Breast epithelium (tissue), 4 donors: ENCODE results near the gene PTPRO. TPM values are rescaled to one million over a fixed set of nuclear protein-coding genes. Genes with fewer than 3 reads are reported as not detected.

Experiments used
- DNase-seq, 2 donors: peaks; one replicate each; pipeline ENCODE4 v3.0.0-alpha.2; 2019; ENCODE audit warnings: low spot score in 2 of 2
- H3K27ac ChIP-seq, 2 donors: fragments of 200-600 bp; sonication (generic) in 1 of 2; one replicate each; pipeline ENCODE4 v1.5.1; 2016 to 2019; ENCODE audit warnings: mild to moderate bottlenecking in 1 of 2
- H3K27me3 ChIP-seq, 2 donors: fragments of 200-600 bp; sonication (generic) in 1 of 2; one replicate each; pipeline versions ENCODE4 v1.5.1 to v1.6.0; 2017 to 2019; ENCODE audit warnings: control low read depth in 1 of 2, mild to moderate bottlenecking in 1 of 2
- H3K36me3 ChIP-seq: fragments of 200-600 bp; one replicate; pipeline ENCODE4 v1.5.1; 2019
- H3K4me1 ChIP-seq, 2 donors: fragments of 200-600 bp; sonication (generic); one replicate each; pipeline ENCODE4 v1.5.1; 2016 to 2019; ENCODE audit warnings: control low read depth in 1 of 2
- H3K4me3 ChIP-seq, 3 donors: fragments of 200-600 bp; sonication (generic); 1 replicate in 2 of 3; 2 replicates in 1 of 3; pipeline ENCODE4 v1.5.1; 2016 to 2019; ENCODE audit warnings: mild to moderate bottlenecking in 3 of 3, moderate library complexity in 2 of 3
- H3K9me3 ChIP-seq, 2 donors: fragments of 200-600 bp; sonication (generic) in 1 of 2; one replicate each; pipeline ENCODE4 v1.5.1; 2016 to 2019; ENCODE audit warnings: control low read depth in 1 of 2
- POLR2A ChIP-seq: fragments of 450-650 bp; IDR thresholded peaks from one replicate; pipeline ENCODE4 v1.6.1; 2016; ENCODE audit warnings: antibody characterized with exemption, mild to moderate bottlenecking, moderate library complexity
- POLR2AphosphoS5 ChIP-seq, 3 donors: sonication (generic); formaldehyde crosslinking; IDR thresholded peaks; one replicate each; pipeline ENCODE4 v1.6.1; 2017; ENCODE audit warnings: antibody characterized with exemption in 3 of 3
- intact Hi-C: fragments of 100-400 bp; cut with DNase I; formaldehyde crosslinking; loops from one replicate; pipeline ENCODE4 v1.15.1; 2023; ENCODE audit warnings: low total_unique reads
- total RNA-seq, 3 donors: library from RNA; depleted of rRNA; stranded (reverse); fragments of >200 nt; gene quantifications; one replicate each; pipeline ENCODE4 v1.1.0, GENCODE V29; 2016
- TF ChIP-seq, protein P1 (sequence below), 3 donors: fragments of 450-650 bp; IDR thresholded peaks; one replicate each; pipeline ENCODE4 v1.5.1; 2016 to 2017; ENCODE audit warnings: antibody characterized with exemption in 3 of 3, mild to moderate bottlenecking in 3 of 3, moderate library complexity in 3 of 3

Gene PTPRO
- total RNA-seq, 3 donors from 2014 or later: 1.3 to 5.3 (median 2.5) TPM

- no peak for TF ChIP-seq POLR2A
- TF ChIP-seq, protein P1, sequence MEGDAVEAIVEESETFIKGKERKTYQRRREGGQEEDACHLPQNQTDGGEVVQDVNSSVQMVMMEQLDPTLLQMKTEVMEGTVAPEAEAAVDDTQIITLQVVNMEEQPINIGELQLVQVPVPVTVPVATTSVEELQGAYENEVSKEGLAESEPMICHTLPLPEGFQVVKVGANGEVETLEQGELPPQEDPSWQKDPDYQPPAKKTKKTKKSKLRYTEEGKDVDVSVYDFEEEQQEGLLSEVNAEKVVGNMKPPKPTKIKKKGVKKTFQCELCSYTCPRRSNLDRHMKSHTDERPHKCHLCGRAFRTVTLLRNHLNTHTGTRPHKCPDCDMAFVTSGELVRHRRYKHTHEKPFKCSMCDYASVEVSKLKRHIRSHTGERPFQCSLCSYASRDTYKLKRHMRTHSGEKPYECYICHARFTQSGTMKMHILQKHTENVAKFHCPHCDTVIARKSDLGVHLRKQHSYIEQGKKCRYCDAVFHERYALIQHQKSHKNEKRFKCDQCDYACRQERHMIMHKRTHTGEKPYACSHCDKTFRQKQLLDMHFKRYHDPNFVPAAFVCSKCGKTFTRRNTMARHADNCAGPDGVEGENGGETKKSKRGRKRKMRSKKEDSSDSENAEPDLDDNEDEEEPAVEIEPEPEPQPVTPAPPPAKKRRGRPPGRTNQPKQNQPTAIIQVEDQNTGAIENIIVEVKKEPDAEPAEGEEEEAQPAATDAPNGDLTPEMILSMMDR (IDR thresholded peaks at IDR 0.05): no peak
- no peak for TF ChIP-seq POLR2AphosphoS5 (IDR thresholded peaks at IDR 0.05)
- DNase-seq: no peak
- H3K27ac ChIP-seq: no peak overlapping the region
- intact Hi-C loops: no loop called here
- no peaks in the 10 kb centered on the region for H3K4me1 ChIP-seq
- no peaks in the 10 kb centered on the region for H3K27me3 ChIP-seq
- H3K36me3 ChIP-seq: no peaks in the 10 kb centered on the region
- H3K9me3 ChIP-seq: no peaks in the 10 kb centered on the region
- H3K4me3 ChIP-seq: no peak overlapping the region
Observed at GRCh38 chr12:15364221-15365160, 42.2 kb downstream of the PTPRO start.

GRCh38 chr12:15368812-15369211 lies 46.5 kb downstream of the PTPRO start:
- H3K27me3 ChIP-seq: no peaks in the 10 kb centered on the region
- intact Hi-C loops: no loop called here
- TF ChIP-seq, protein P1 (IDR thresholded peaks at IDR 0.05): no peak
- no peak for TF ChIP-seq POLR2AphosphoS5 (IDR thresholded peaks at IDR 0.05)
- TF ChIP-seq POLR2A: no peak
- no peaks in the 10 kb centered on the region for H3K9me3 ChIP-seq
- no peak overlapping the region for H3K27ac ChIP-seq
- no peaks in the 10 kb centered on the region for H3K4me1 ChIP-seq
- no peaks in the 10 kb centered on the region for H3K36me3 ChIP-seq
- no peak overlapping the region for H3K4me3 ChIP-seq
- no peak for DNase-seq

DNA sequence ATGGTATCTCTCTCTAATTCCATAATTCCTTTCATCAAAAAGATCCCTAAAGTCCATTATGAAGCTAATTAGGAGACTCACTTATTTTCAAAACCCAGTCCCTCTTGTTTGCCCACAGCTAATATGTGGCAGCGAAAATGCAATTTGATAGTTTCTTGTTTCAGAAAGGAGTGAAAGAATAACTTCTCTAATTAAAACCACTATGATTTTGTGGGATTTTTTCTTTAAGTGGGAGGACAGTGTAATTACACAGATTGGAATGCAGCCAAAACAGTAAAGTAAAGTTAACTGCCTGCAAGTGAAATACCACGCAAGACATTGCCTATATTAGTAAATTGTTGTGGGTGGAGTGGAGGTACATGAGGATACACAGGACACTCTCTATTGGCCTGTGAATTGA lies 50.0 kb downstream of the PTPRO start:
- Histone ChIP-seq H3K4me3 (no peak overlapping the region), H3K36me3 (no peaks in the 10 kb centered on the region), H3K4me1 (no peaks in the 10 kb centered on the region), H3K9me3 (peaks cover 0 to 22% of the 10 kb centered on the region in 2 donors), H3K27ac (no peak overlapping the region), H3K27me3 (no peaks in the 10 kb centered on the region)
- TF ChIP-seq, protein P1 (IDR thresholded peaks at IDR 0.05): no peak
- no peak for TF ChIP-seq POLR2AphosphoS5 (IDR thresholded peaks at IDR 0.05)
- TF ChIP-seq POLR2A: no peak
- intact Hi-C loops: no loop called here
- DNase-seq: no peak

DNA sequence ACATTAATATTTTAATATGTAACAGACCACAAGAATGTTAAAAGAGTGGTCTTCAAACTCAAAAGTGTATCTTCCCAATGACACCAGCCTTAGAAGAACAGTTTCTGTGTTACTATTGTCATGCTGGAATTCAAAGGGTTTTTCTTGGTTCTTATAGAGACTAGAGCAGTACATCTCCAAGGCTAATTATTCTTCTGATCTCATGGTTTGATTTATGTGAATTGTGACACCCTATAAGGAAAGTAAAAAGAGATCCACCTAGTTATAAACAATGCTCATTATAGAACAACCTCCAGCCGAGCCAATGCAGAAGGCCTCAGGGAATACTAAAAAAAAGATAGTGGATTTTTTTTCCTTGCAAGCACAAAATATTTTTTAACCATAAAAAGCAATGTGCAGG lies 65.5 kb downstream of the PTPRO start:
- intact Hi-C loops: no loop called here
- no peak for DNase-seq
- Histone ChIP-seq H3K4me3 (no peak overlapping the region), H3K9me3 (no peaks in the 10 kb centered on the region), H3K27me3 (no peaks in the 10 kb centered on the region), H3K36me3 (no peaks in the 10 kb centered on the region), H3K4me1 (no peaks in the 10 kb centered on the region), H3K27ac (no peak overlapping the region)
- TF ChIP-seq POLR2AphosphoS5 (IDR thresholded peaks at IDR 0.05) (no peak), POLR2A (no peak)
- TF ChIP-seq, protein P1 (IDR thresholded peaks at IDR 0.05): no peak

GRCh38 chr12:15389561-15389960 lies 67.3 kb downstream of the PTPRO start:
- no peak for TF ChIP-seq POLR2AphosphoS5 (IDR thresholded peaks at IDR 0.05)
- TF ChIP-seq, protein P1 (IDR thresholded peaks at IDR 0.05): no peak
- H3K4me1 ChIP-seq: no peaks in the 10 kb centered on the region
- H3K27me3 ChIP-seq: no peaks in the 10 kb centered on the region
- H3K4me3 ChIP-seq: no peak overlapping the region
- intact Hi-C loops: no loop called here
- H3K36me3 ChIP-seq: no peaks in the 10 kb centered on the region
- no peak overlapping the region for H3K27ac ChIP-seq
- no peak for DNase-seq
- no peaks in the 10 kb centered on the region for H3K9me3 ChIP-seq
